ENCODE results near the gene FAM217B.
A peak's percentile ranks its signal among the peaks of the same experiment; 100 is the strongest.

FAM217B gene

DNA sequence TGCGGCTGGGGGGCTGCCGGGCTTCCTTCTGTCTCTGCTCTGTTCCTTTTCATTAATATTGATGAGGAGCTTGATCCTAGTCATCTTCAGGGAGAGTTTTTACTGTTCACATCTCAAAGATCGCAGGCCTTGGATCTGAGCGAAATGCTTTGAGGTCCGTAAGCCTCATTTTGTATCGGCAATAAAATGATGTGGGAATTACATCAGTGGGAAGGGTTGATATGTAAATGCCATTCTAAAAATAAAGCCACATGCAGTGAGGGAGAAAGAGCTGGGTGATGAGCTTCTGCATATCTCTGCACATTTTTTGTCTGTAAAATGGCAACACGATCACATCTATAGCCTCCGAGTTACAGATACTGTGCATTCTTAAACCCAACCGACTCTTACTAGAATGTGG lies 42.9 kb downstream of the FAM217B start:
- DNase-seq (ENCODE audit: low read depth): no peak
- H3K4me3 ChIP-seq (ENCODE audit: control insufficient read depth, low read depth, low read length): no peak overlapping the region
- TF ChIP-seq CTCF (conservative IDR thresholded peaks at IDR 0.05; ENCODE audit: control insufficient read depth, insufficient read depth, low read depth, low read length): no peak

DNA sequence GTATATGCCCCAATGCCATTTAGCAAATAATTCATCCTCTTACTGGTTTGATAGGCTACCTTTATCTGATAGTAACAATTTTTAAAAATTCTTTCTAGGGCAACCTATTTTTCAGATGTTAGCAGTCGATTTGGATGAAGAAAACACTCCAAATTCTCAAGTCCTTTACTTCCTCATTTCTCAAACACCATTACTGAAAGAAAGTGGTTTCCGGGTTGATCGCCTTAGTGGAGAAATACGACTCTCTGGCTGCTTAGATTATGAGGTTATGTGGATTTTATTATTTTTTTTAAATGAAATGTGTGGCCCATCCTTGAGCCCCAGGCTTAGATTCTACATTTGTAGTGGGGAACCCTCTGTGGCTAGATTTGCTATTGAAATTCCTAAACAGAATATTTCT lies 44.4 kb downstream of the FAM217B start:
- no peak for TF ChIP-seq CTCF (conservative IDR thresholded peaks at IDR 0.05; ENCODE audit: control insufficient read depth, insufficient read depth, low read depth, low read length)
- no peak overlapping the region for H3K4me3 ChIP-seq (ENCODE audit: control insufficient read depth, low read depth, low read length)
- DNase-seq (ENCODE audit: low read depth): no peak

DNA sequence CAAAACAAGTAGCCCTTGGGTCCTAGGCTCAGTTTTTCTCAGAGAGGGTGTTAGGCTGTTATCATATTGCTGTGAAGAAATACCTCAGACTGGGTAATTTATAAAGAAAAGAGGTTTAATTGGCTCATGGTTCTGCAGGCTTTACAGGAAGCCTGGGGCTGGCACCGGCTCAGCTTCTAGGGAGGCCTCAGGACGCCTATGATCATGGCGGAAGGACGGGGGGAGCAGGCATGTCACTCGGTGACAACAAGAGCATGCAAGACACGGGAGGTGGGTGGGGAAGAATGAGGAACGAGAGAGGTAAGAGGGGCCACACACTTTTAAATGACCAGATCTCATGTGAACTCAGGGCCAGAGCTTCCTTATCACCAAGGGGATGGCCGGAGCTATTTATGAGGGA lies 45.0 kb downstream of the FAM217B start:
- H3K4me3 ChIP-seq (ENCODE audit: control insufficient read depth, low read depth, low read length): no peak overlapping the region

GRCh38 chr20:59985864-59986263 lies 45.7 kb downstream of the FAM217B start:
- no peak overlapping the region for H3K4me3 ChIP-seq (ENCODE audit: control insufficient read depth, low read depth, low read length)
- no peak for DNase-seq (ENCODE audit: low read depth)
- TF ChIP-seq CTCF (conservative IDR thresholded peaks at IDR 0.05; ENCODE audit: control insufficient read depth, insufficient read depth, low read depth, low read length): no peak

More for the DNA sequence above, 45.0 kb downstream of the FAM217B start:
- DNase-seq (ENCODE audit: low read depth): no peak
- TF ChIP-seq CTCF (conservative IDR thresholded peaks at IDR 0.05; ENCODE audit: control insufficient read depth, insufficient read depth, low read depth, low read length): no peak

GRCh38 chr20:59987135-59987534 lies 46.9 kb downstream of the FAM217B start:
- TF ChIP-seq CTCF (conservative IDR thresholded peaks at IDR 0.05; ENCODE audit: control insufficient read depth, insufficient read depth, low read depth, low read length): no peak
- H3K4me3 ChIP-seq (ENCODE audit: control insufficient read depth, low read depth, low read length): no peak overlapping the region
- DNase-seq (ENCODE audit: low read depth): no peak

GRCh38 chr20:59988141-59988540 lies 48.0 kb downstream of the FAM217B start:
- no peak for TF ChIP-seq CTCF (conservative IDR thresholded peaks at IDR 0.05; ENCODE audit: control insufficient read depth, insufficient read depth, low read depth, low read length)
- no peak overlapping the region for H3K4me3 ChIP-seq (ENCODE audit: control insufficient read depth, low read depth, low read length)
- DNase-seq (ENCODE audit: low read depth): peak; percentile 18

- peak; percentile 4 for DNase-seq (ENCODE audit: low read depth)
- peak; percentile 3 for TF ChIP-seq CTCF (conservative IDR thresholded peaks at IDR 0.05; ENCODE audit: control insufficient read depth, insufficient read depth, low read depth, low read length)
- H3K4me3 ChIP-seq (ENCODE audit: control insufficient read depth, low read depth, low read length): no peak overlapping the region
These were observed 52.4 kb downstream of the FAM217B start for GRCh38 chr20:59992526-59993084.

Data from fibroblast of mammary gland (primary cell).